BJ (cell line): ENCODE measurements around the gene CUBN. TPM values are rescaled to one million over a fixed set of nuclear protein-coding genes. Genes with fewer than 3 reads are reported as not detected.

Source experiments
- CTCF ChIA-PET: fragments of 350-600 bp; formaldehyde crosslinking; extraction: SDS; loops from one replicate; lab custom pipeline; 2021; ENCODE audit warnings: antibody characterized with exemption, inconsistent platforms; lab: Yijun Ruan, JAX
- POLR2A ChIA-PET: fragments of 300-600 bp; sonication (Branson Sonifier 250); formaldehyde crosslinking; extraction: SDS; loops from one replicate; lab custom pipeline; 2021; ENCODE audit warnings: antibody characterized with exemption; lab: Charles Lee
- DNase-seq: peaks from one replicate; pipeline ENCODE4 v3.0.0-alpha.2; 2011; ENCODE audit warnings: low read depth
- H3K27me3 ChIP-seq: 2 replicates; pipeline ENCODE4 v1.6.0; 2011; ENCODE audit warnings: low read length; ENCODE audit not compliant: control insufficient read depth, insufficient read depth
- H3K36me3 ChIP-seq: 2 replicates; pipeline ENCODE4 v1.5.1; 2011; ENCODE audit warnings: low read length; ENCODE audit not compliant: control insufficient read depth, insufficient read depth
- H3K4me3 ChIP-seq: 2 replicates; pipeline ENCODE4 v1.5.1; 2011; ENCODE audit warnings: low read depth, mild to moderate bottlenecking, control low read depth, low read length
- polyA plus RNA-seq: library from polyadenylated mRNA; depleted of rRNA; stranded (reverse); fragments of >200 nt; gene quantifications from 2 replicates; pipeline ENCODE4 v1.2.3, GENCODE V29; 2011
- TF ChIP-seq, protein P1 (sequence below): IDR thresholded peaks from 2 replicates; pipeline ENCODE4 v1.5.1; 2011; ENCODE audit warnings: low read depth, mild to moderate bottlenecking, control low read depth, inconsistent platforms, low read length, moderate library complexity; ENCODE audit not compliant: insufficient read depth

CUBN gene
- polyA plus RNA-seq, 1 experiment: 0.39 TPM

DNA sequence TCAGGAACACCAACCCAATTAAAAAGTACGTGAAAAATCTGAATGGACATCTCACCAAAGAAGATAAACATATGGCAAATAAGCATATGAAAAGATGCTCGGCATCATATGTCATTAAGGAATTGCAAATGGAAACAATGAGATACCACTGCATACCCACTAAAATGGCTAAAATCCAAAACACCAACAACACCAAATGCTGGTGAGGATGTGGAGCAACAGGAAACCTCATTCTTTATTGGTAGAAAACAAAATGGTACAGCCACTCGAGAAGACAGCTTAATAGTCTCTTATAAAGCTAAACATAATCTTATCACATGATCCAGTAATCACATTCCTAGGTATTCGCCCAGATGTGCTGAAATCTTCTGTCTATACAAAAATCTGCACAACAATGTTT lies 325.5 kb downstream of the CUBN start:
- TF ChIP-seq, protein P1, sequence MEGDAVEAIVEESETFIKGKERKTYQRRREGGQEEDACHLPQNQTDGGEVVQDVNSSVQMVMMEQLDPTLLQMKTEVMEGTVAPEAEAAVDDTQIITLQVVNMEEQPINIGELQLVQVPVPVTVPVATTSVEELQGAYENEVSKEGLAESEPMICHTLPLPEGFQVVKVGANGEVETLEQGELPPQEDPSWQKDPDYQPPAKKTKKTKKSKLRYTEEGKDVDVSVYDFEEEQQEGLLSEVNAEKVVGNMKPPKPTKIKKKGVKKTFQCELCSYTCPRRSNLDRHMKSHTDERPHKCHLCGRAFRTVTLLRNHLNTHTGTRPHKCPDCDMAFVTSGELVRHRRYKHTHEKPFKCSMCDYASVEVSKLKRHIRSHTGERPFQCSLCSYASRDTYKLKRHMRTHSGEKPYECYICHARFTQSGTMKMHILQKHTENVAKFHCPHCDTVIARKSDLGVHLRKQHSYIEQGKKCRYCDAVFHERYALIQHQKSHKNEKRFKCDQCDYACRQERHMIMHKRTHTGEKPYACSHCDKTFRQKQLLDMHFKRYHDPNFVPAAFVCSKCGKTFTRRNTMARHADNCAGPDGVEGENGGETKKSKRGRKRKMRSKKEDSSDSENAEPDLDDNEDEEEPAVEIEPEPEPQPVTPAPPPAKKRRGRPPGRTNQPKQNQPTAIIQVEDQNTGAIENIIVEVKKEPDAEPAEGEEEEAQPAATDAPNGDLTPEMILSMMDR: no peak
- DNase-seq: no peak
- CTCF ChIA-PET: interaction anchor here (1.3 kb wide), 1 partner anchor 453 kb away, joined by 3 read pairs; no protein-coding TSS in a partner anchor
- Histone ChIP-seq H3K4me3 (no peak overlapping the region), H3K27me3 (no peaks in the 10 kb centered on the region), H3K36me3 (peaks cover 2% of the 10 kb centered on the region; the same call in 1 of the 2 replicates)
- POLR2A ChIA-PET: interaction anchor here (0.6 kb wide), 1 partner anchor 11 kb away, joined by 3 read pairs; no protein-coding TSS in a partner anchor

DNA sequence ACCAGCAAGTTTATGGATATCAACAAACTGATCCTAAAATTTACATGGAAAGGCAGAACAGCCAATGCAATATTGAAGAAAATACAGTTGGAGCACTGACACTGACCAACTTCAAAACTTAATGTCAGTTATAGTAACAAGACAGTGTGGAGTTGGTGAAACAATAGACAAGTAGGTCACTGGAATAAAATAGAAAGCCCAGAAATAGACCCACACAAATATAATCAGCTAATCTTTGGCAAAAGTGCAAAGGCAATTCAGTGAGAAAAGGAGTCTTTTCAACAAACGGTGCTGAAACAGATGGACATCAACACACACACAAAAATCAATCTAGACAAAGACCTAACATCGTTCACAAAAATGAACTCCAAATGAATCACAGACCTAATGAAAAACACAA lies 326.1 kb downstream of the CUBN start:
- H3K27me3 ChIP-seq: no peaks in the 10 kb centered on the region
- DNase-seq: no peak
- ChIA-PET CTCF (interaction anchor here (1.3 kb wide), 1 partner anchor 453 kb away, joined by 3 read pairs; no protein-coding TSS in a partner anchor), POLR2A (no interaction called here)
- H3K4me3 ChIP-seq: no peak overlapping the region
- TF ChIP-seq, protein P1: no peak
- H3K36me3 ChIP-seq: no peaks in the 10 kb centered on the region; the same call in 1 of the 2 replicates

DNA sequence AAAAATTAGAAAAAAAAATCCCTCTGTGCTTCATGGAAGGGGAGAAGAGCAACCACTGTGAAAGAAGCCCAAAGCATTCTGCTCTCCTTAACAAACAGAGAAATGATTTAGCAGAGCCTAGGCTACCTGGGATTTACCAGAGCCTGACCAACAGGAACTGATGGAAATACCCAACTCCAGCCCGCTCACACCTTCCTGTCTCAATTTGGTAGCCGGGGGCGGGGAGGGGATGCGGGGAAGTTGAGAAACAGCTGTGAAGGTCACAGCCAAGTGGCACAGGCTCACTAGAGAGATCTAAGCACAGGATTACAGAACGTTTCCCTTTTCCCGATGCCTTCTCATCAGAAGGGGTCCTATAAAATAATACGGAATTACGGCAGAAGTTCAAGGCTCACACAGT lies 330.0 kb downstream of the CUBN start:
- no peak overlapping the region for H3K4me3 ChIP-seq
- no peak for DNase-seq
- TF ChIP-seq, protein P1: no peak
- H3K27me3 ChIP-seq: no peaks in the 10 kb centered on the region
- no peaks in the 10 kb centered on the region for H3K36me3 ChIP-seq
- CTCF ChIA-PET: no interaction called here
- POLR2A ChIA-PET: no interaction called here

DNA sequence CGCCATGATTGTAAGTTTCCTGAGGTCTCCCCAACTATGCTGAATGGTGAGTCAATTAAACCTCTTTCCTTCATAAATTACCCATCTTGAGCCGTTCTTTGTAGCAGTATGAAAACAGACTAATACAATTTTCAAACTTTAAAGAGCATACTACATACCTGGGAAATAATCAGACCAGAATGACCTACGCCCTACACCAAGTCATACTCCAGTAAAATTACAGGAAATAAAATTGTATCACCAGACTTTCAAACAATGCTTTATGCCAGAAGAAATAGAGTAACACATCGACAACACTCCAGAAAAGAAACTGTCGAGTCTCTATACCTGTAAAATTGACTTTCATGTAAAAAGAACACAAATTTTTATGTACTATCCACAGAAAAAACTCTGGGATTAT lies 331.0 kb downstream of the CUBN start:
- TF ChIP-seq, protein P1: no peak
- Histone ChIP-seq H3K4me3 (no peak overlapping the region), H3K27me3 (no peaks in the 10 kb centered on the region), H3K36me3 (no peaks in the 10 kb centered on the region)
- CTCF ChIA-PET: no interaction called here
- POLR2A ChIA-PET: no interaction called here
- DNase-seq: no peak

DNA sequence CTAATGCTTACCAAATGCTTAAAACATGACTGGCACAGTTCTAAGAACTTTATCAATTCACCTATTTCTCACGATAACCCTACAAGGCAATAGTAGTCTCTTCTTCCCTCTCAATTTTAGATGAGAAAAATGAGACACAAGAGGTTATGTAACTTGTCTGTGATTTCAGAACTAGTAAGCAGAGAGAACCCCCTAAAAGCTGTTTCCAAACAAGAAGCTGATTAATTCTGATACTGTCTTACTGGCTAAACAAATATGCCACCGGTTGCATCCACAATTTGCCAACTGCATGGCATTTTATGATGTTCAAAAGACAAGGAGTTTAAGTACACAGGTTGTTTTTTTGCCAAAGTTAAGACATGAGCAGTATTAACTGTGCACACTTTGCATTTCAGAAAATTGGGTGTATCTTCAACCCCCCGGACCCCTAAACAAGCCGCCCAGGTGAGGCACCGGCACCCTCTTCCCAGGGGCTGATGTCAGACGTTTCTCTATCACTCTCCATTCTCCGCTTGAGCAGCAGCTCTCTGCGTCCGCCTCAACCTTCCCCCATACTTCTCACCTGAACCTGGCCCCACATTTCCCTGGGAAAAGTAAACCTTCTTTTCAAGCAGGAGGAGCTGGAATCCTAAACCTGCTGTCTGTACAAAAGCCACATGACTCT lies 334.1 kb downstream of the CUBN start:
- ChIA-PET CTCF (interaction anchor here (0.6 kb wide), 2 partner anchors 251 to 967 kb away, joined by 3 read pairs; no protein-coding TSS in a partner anchor), POLR2A (no interaction called here)
- TF ChIP-seq, protein P1: no peak
- no peak for DNase-seq
- H3K4me3 ChIP-seq: no peak overlapping the region
- no peaks in the 10 kb centered on the region for H3K27me3 ChIP-seq
- H3K36me3 ChIP-seq: no peaks in the 10 kb centered on the region
